ENCODE results near the gene RNF13. TPM values are rescaled to one million over a fixed set of nuclear protein-coding genes. Genes with fewer than 3 reads are reported as not detected.

RNF13 gene
- total RNA-seq, 2 donors from 2014 or later: 21.3 to 32.7 TPM

DNA sequence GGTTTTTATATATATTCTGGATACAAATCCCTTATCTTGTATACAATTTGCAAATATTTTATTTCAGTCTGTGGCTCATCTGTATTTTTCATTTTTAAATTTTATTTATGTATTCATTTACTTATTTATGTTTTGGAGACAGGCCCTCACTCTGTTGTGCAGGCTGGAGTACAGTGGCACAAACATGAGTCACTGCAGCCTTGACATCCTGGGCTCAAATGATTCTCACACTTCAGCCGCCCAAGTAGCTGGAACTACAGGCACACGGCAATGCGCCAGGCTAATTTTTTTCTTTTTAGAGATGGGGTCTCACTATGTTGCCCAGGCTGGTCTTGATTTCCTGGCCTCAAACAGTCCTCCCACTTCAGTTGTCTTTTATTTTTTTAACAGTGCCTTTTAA lies 107.1 kb downstream of the RNF13 start:
- Mint-ChIP-seq H3K27ac (no peak overlapping the region), H3K4me1 (no peaks in the 10 kb centered on the region), H3K4me3 (no peak overlapping the region), H3K9me3 (no peaks in the 10 kb centered on the region), H3K36me3 (ENCODE audit: low read depth) (peaks cover 20% of the 10 kb centered on the region), H3K27me3 (ENCODE audit: insufficient read depth) (no peaks in the 10 kb centered on the region)
- H3K9me3 ChIP-seq (ENCODE audit: control insufficient read depth, low read length): no peaks in the 10 kb centered on the region
- no peaks in the 10 kb centered on the region for H3K4me1 ChIP-seq (ENCODE audit: control insufficient read depth, insufficient read depth, low read length)
- H3K4me3 ChIP-seq (ENCODE audit: low read length): no peak overlapping the region
- no peaks in the 10 kb centered on the region for H3K27me3 ChIP-seq (ENCODE audit: control insufficient read depth, insufficient read depth, low read length, poor library complexity, severe bottlenecking)
- no peak for DNase-seq
- WGBS, 2 experiments (ENCODE audit: insufficient coverage in 1 of 2, insufficient read length in 1 of 2): 97 to 100% methylated on average over 1 to 3 of the region's 3 CpGs
- no peak for TF ChIP-seq CTCF (conservative IDR thresholded peaks at IDR 0.05)
- no peak overlapping the region for H3K9ac ChIP-seq (ENCODE audit: extremely low read depth, low read length, poor library complexity, severe bottlenecking)
- H3K36me3 ChIP-seq (ENCODE audit: control insufficient read depth, insufficient read depth, low read length): no peaks in the 10 kb centered on the region
- H3K27ac ChIP-seq (ENCODE audit: low read depth, low read length): no peak overlapping the region

- Mint-ChIP-seq H3K4me3 (no peak overlapping the region), H3K27me3 (ENCODE audit: insufficient read depth) (no peaks in the 10 kb centered on the region), H3K4me1 (no peaks in the 10 kb centered on the region), H3K36me3 (ENCODE audit: low read depth) (peaks cover 37% of the 10 kb centered on the region), H3K9me3 (peaks cover 30% of the 10 kb centered on the region), H3K27ac (no peak overlapping the region)
- DNase-seq: no peak
- Histone ChIP-seq H3K27me3 (ENCODE audit: control insufficient read depth, insufficient read depth, low read length, poor library complexity, severe bottlenecking) (no peaks in the 10 kb centered on the region), H3K9me3 (ENCODE audit: control insufficient read depth, low read length) (peaks cover 47% of the 10 kb centered on the region), H3K27ac (ENCODE audit: low read depth, low read length) (no peak overlapping the region), H3K36me3 (ENCODE audit: control insufficient read depth, insufficient read depth, low read length) (no peaks in the 10 kb centered on the region), H3K9ac (ENCODE audit: extremely low read depth, low read length, poor library complexity, severe bottlenecking) (no peak overlapping the region), H3K4me1 (ENCODE audit: control insufficient read depth, insufficient read depth, low read length) (no peaks in the 10 kb centered on the region), H3K4me3 (ENCODE audit: low read length) (no peak overlapping the region)
- 100% methylated on average over 1 of the region's 1 CpG; no CpG with 5 or more reads in 1 of the 2 experiments for WGBS, 2 experiments (ENCODE audit: insufficient coverage in 1 of 2, insufficient read length in 1 of 2)
- no peak for TF ChIP-seq CTCF (conservative IDR thresholded peaks at IDR 0.05)
These were observed 120.0 kb downstream of the RNF13 start for GRCh38 chr3:149933008-149933407.

- Mint-ChIP-seq H3K27ac (no peak overlapping the region), H3K27me3 (ENCODE audit: insufficient read depth) (no peaks in the 10 kb centered on the region), H3K9me3 (peaks cover 30% of the 10 kb centered on the region), H3K4me1 (no peaks in the 10 kb centered on the region), H3K36me3 (ENCODE audit: low read depth) (peaks cover 34% of the 10 kb centered on the region), H3K4me3 (no peak overlapping the region)
- Histone ChIP-seq H3K9ac (ENCODE audit: extremely low read depth, low read length, poor library complexity, severe bottlenecking) (no peak overlapping the region), H3K36me3 (ENCODE audit: control insufficient read depth, insufficient read depth, low read length) (no peaks in the 10 kb centered on the region), H3K9me3 (ENCODE audit: control insufficient read depth, low read length) (peaks cover 42% of the 10 kb centered on the region), H3K27ac (ENCODE audit: low read depth, low read length) (no peak overlapping the region), H3K27me3 (ENCODE audit: control insufficient read depth, insufficient read depth, low read length, poor library complexity, severe bottlenecking) (no peaks in the 10 kb centered on the region), H3K4me1 (ENCODE audit: control insufficient read depth, insufficient read depth, low read length) (no peaks in the 10 kb centered on the region), H3K4me3 (ENCODE audit: low read length) (no peak overlapping the region)
- no peak for TF ChIP-seq CTCF (conservative IDR thresholded peaks at IDR 0.05)
- no peak for DNase-seq
These were observed 120.8 kb downstream of the RNF13 start for GRCh38 chr3:149933858-149934257.
